HepG2 (cell line): Measurements from ENCODE around the gene RORC. TPM values are rescaled to one million over a fixed set of nuclear protein-coding genes. Genes with fewer than 3 reads are reported as not detected.

Experiments used
- ATAC-seq: fragments of 200-7000 bp; cut with Tn5 transposase; 3 replicates; pipeline ENCODE4 v1.9.1; 2020; ENCODE audit warnings: mild to moderate bottlenecking, moderate library complexity
- BruUV-seq: library from RNA; stranded (reverse); fragments of 400-500 nt; replicated peaks from 2 replicates; lab custom pipeline; 2021; lab: Mats Ljungman, UMichigan
- CTCF ChIA-PET: fragments of 300-600 bp; formaldehyde crosslinking; extraction: SDS; loops from one replicate; lab custom pipeline; 2021; ENCODE audit warnings: low total read pairs, inconsistent platforms, low intra/inter-chr PET ratio; lab: Yijun Ruan, JAX
- POLR2A ChIA-PET: fragments of 350-600 bp; sonication (Branson Sonifier 250); formaldehyde crosslinking; loops from one replicate; lab custom pipeline; 2020; ENCODE audit warnings: antibody characterized with exemption, inconsistent platforms; lab: Yijun Ruan, JAX
- DNase-seq: peaks from one replicate; pipeline ENCODE4 v3.0.0-alpha.2; 2015; ENCODE audit warnings: low spot score
- FAIRE-seq: peaks from 3 replicates; lab custom pipeline; 2011; peaks lifted over from hg19 to GRCh38; lab: Jason Lieb, UNC
- H2AFZ ChIP-seq: one replicate; pipeline ENCODE4 v1.6.1; 2011; ENCODE audit warnings: low read length, inconsistent platforms
- H3K27ac ChIP-seq: fragments of 300-600 bp; 3 replicates; pipeline ENCODE4 v1.8.0; 2011; ENCODE audit warnings: mixed run types, mild to moderate bottlenecking, mixed read lengths, low read length, inconsistent platforms; ENCODE audit not compliant: insufficient read depth; ENCODE audit errors: extremely low read length
- H3K27me3 ChIP-seq, 2 experiments: fragments of 200-600 bp in 1 of 2; 2 replicates in 1 of 2; 3 replicates in 1 of 2; pipeline versions ENCODE4 v1.6.0 to v1.8.0; 2011; ENCODE audit warnings: low read length in 2 of 2, mild to moderate bottlenecking in 2 of 2, moderate library complexity in 2 of 2, inconsistent platforms in 1 of 2; ENCODE audit not compliant: insufficient read depth in 2 of 2, control insufficient read depth in 1 of 2
- H3K36me3 ChIP-seq, 2 experiments: fragments of 200-600 bp in 1 of 2; replicated peaks in 1 of 2; 2 replicates in 1 of 2; 3 replicates in 1 of 2; pipeline versions ENCODE4 v1.5.1 to v1.8.0; 2011; ENCODE audit warnings: low read length in 2 of 2, inconsistent platforms in 1 of 2; ENCODE audit not compliant: insufficient read depth in 2 of 2, control insufficient read depth in 1 of 2
- H3K4me1 ChIP-seq: 2 replicates; pipeline ENCODE4 v1.5.1; 2012; ENCODE audit warnings: low read length, inconsistent platforms; ENCODE audit not compliant: insufficient read depth
- H3K4me2 ChIP-seq: 2 replicates; pipeline ENCODE4 v1.6.0; 2011; ENCODE audit warnings: low read depth, low read length, inconsistent platforms
- H3K4me3 ChIP-seq, 3 experiments: fragments of 200-600 bp in 1 of 3; sonication (generic), shearing (Covaris generic) in 1 of 3; replicated peaks in 1 of 3; 2 replicates each; pipeline ENCODE4 v1.5.1; 2011 to 2016; ENCODE audit warnings: low read length in 3 of 3, inconsistent platforms in 2 of 3, low read depth in 2 of 3, mild to moderate bottlenecking in 2 of 3, control low read depth in 1 of 3, mixed read lengths in 1 of 3; ENCODE audit not compliant: insufficient read depth in 1 of 3
- H3K79me2 ChIP-seq: one replicate; pipeline ENCODE4 v1.6.1; 2011; ENCODE audit warnings: low read length, inconsistent platforms; ENCODE audit not compliant: insufficient read depth
- H3K9ac ChIP-seq: 2 replicates; pipeline ENCODE4 v1.6.0; 2011; ENCODE audit warnings: mild to moderate bottlenecking, low read depth, low read length, inconsistent platforms; ENCODE audit not compliant: insufficient read depth
- H3K9me3 ChIP-seq: 2 replicates; pipeline ENCODE4 v1.5.1; 2012; ENCODE audit warnings: mild to moderate bottlenecking, low read length
- H4K20me1 ChIP-seq: 2 replicates; pipeline ENCODE4 v1.6.0; 2011; ENCODE audit warnings: inconsistent platforms, mild to moderate bottlenecking, low read length, moderate library complexity; ENCODE audit not compliant: insufficient read depth
- DR1 ChIP-seq: sonication (generic); formaldehyde crosslinking; IDR thresholded peaks from 2 replicates; pipeline ENCODE4 v1.8.0; 2021; ENCODE audit warnings: mild to moderate bottlenecking, missing genetic modification reagents, inconsistent platforms
- E2F2 ChIP-seq: sonication (generic); formaldehyde crosslinking; IDR thresholded peaks from 2 replicates; pipeline ENCODE4 v1.4.0; 2020; ENCODE audit warnings: missing genetic modification reagents, borderline replicate concordance
- FOXK1 ChIP-seq: sonication (generic); formaldehyde crosslinking; IDR thresholded peaks from 2 replicates; pipeline ENCODE4 v1.4.0; 2020; ENCODE audit warnings: low read depth, missing genetic modification reagents, borderline replicate concordance
- HNF4G ChIP-seq, 2 experiments: sonication (generic) in 1 of 2; formaldehyde crosslinking in 1 of 2; IDR thresholded peaks; 2 replicates each; pipeline versions ENCODE4 v1.4.0 to v1.6.1; 2011 to 2020; ENCODE audit warnings: borderline replicate concordance in 2 of 2, low read depth in 2 of 2, mild to moderate bottlenecking in 2 of 2, low read length in 1 of 2, missing genetic modification reagents in 1 of 2, moderate library complexity in 1 of 2
- MAFG ChIP-seq: sonication (generic); formaldehyde crosslinking; IDR thresholded peaks from 2 replicates; pipeline ENCODE4 v1.5.1; 2020; ENCODE audit warnings: mild to moderate bottlenecking, missing genetic modification reagents
- RBAK ChIP-seq: sonication (generic); formaldehyde crosslinking; IDR thresholded peaks from 2 replicates; pipeline ENCODE4 v1.5.1; 2020; ENCODE audit warnings: mild to moderate bottlenecking, missing genetic modification reagents
- SETDB1 ChIP-seq: sonication (generic); formaldehyde crosslinking; IDR thresholded peaks from 2 replicates; pipeline ENCODE4 v1.5.1; 2020; ENCODE audit warnings: missing genetic modification reagents, mild to moderate bottlenecking, borderline replicate concordance
- SMAD1 ChIP-seq: sonication (generic); formaldehyde crosslinking; IDR thresholded peaks from 2 replicates; pipeline ENCODE4 v1.4.0; 2020; ENCODE audit warnings: missing genetic modification reagents, low read depth, mild to moderate bottlenecking, borderline replicate concordance
- ZC3H13 ChIP-seq: sonication (generic); formaldehyde crosslinking; IDR thresholded peaks from 2 replicates; pipeline ENCODE4 v1.8.1; 2023; ENCODE audit warnings: mild to moderate bottlenecking, missing genetic modification reagents, moderate library complexity
- ZNF292 ChIP-seq: sonication (generic); formaldehyde crosslinking; IDR thresholded peaks from 2 replicates; pipeline ENCODE4 v1.8.1; 2022; ENCODE audit warnings: mild to moderate bottlenecking, low read depth, missing genetic modification reagents, borderline replicate concordance
- ZNF563 ChIP-seq: sonication (generic); formaldehyde crosslinking; IDR thresholded peaks from 2 replicates; pipeline ENCODE4 v1.8.0; 2022; ENCODE audit warnings: mild to moderate bottlenecking, moderate library complexity, missing genetic modification reagents
- ZNF816 ChIP-seq: sonication (generic); formaldehyde crosslinking; IDR thresholded peaks from 2 replicates; pipeline ENCODE4 v1.8.0; 2022; ENCODE audit warnings: missing genetic modification reagents, mild to moderate bottlenecking, borderline replicate concordance
- WGBS: methylation state at CpG from one replicate; pipeline ENCODE4 v1.1.6; 2017; ENCODE audit warnings: low lambda C conversion rate; 5-methylcytosine and 5-hydroxymethylcytosine counted together
- in situ Hi-C: cut with HindIII; loops from 2 replicates; pipeline ENCODE4 v1.10.0; 2017; ENCODE audit warnings: low pct_unique_long_range_greater_than_20kb; ENCODE audit not compliant: extremely low pct_ligation_motif_present
- intact Hi-C: fragments of 100-400 bp; cut with micrococcal nuclease; formaldehyde crosslinking; loops from one replicate; pipeline ENCODE4 v1.10.0; 2022; ENCODE audit not compliant: unreplicated experiment
- polyA plus RNA-seq, 8 experiments: library from polyadenylated mRNA; depleted of rRNA in 3 of 8; stranded (reverse) in 7 of 8; unstranded in 1 of 8; fragments of >200 nt; fragmentation: Illumina TruSeq in 4 of 8; extraction: Trizol in 4 of 8; gene quantifications; 2 replicates each; pipeline versions ENCODE4 v1.2.1 to v1.2.3, GENCODE V29; 2011 to 2016; ENCODE audit warnings: low read depth in 4 of 8, missing spikeins in 1 of 8, mixed read lengths in 1 of 8; ENCODE audit not compliant: insufficient read depth in 1 of 8
- total RNA-seq, 5 experiments: library from RNA; depleted of rRNA; stranded (reverse); fragments of >200 nt; fragmentation: Illumina TruSeq; extraction: Trizol; gene quantifications; 2 replicates each; pipeline ENCODE4 v1.2.3, GENCODE V29; 2016; ENCODE audit warnings: low read depth in 1 of 5
- TF ChIP-seq, protein P1 (sequence below): sonication (generic); formaldehyde crosslinking; IDR thresholded peaks from 2 replicates; pipeline ENCODE4 v1.4.0; 2020; ENCODE audit warnings: missing genetic modification reagents, borderline replicate concordance
- TF ChIP-seq, protein P2 (sequence below): sonication (generic); formaldehyde crosslinking; IDR thresholded peaks from 2 replicates; pipeline ENCODE4 v1.4.0; 2020; ENCODE audit warnings: missing genetic modification reagents
- TF ChIP-seq, protein P3 (sequence below): IDR thresholded peaks from 2 replicates; pipeline ENCODE4 v1.6.1; 2016; ENCODE audit warnings: low read depth

Gene RORC
- total and polyA plus RNA-seq, 2 of the 13 experiments (the other 11 are each of a cell fraction or from before 2014, with no cell fraction given) = 2.5 to 6.5 TPM

DNA sequence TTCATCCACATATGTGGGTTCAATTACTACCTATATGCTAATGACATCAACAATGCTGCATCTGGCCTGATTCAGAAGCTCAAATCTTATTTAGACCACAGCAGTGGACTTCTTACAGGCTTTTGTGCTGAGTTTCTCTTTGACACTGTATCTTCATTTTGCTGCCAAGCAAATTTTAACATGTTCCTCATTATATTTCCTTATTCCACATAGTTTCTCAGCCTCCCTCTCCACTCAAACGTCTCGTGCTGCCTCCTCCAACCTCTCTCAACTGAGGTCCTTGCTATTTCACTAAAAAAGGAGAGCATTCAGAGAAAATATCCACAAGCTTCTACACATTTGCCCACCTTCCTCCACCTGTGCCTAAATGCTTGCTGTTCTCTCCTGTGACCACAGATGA, 47.8 kb downstream of the RORC start (continued):
- TF ChIP-seq ZNF816 (CRISPR knock-in tag) (no peak), RBAK (CRISPR knock-in tag) (no peak), ZNF292 (CRISPR knock-in tag) (no peak), SETDB1 (CRISPR knock-in tag) (no peak)
- TF ChIP-seq, all 625 proteins: peak for 0

GRCh38 chr1:151782741-151783140, 48.9 kb downstream of the RORC start:
- ATAC-seq (no peak), FAIRE-seq (no peak), DNase-seq (no peak)
- Histone ChIP-seq H3K9me3 (no peaks in the 10 kb centered on the region), H3K36me3 (no peaks in the 10 kb centered on the region; a peak in 1 of 5 replicates), H3K4me2 (no peak overlapping the region), H3K9ac (no peak overlapping the region), H4K20me1 (no peaks in the 10 kb centered on the region), H3K4me3 (no peak overlapping the region), H2AFZ (no peak overlapping the region), H3K27ac (no peak overlapping the region), H3K4me1 (no peaks in the 10 kb centered on the region), H3K27me3 (no peaks in the 10 kb centered on the region), H3K79me2 (no peaks in the 10 kb centered on the region)
- intact Hi-C loops = no loop called here
- ChIA-PET CTCF (no interaction called here), POLR2A (no interaction called here)
- WGBS = 76% methylated on average over 3 of the region's 3 CpGs
- in situ Hi-C loops = no loop called here
- BruUV-seq = no TSS peak
- TF ChIP-seq MAFG (no peak), ZNF563 (no peak), DR1 (CRISPR knock-in tag) (no peak), HNF4G (IDR thresholded peaks at IDR 0.05; ENCODE audit: borderline replicate concordance, low read depth, low read length) (no peak), HNF4G (CRISPR knock-in tag; IDR thresholded peaks at IDR 0.05; ENCODE audit: borderline replicate concordance, low read depth) (no peak), ZC3H13 (CRISPR knock-in tag) (no peak), FOXK1 (no peak), SMAD1 (no peak), E2F2 (CRISPR knock-in tag) (no peak)
- TF ChIP-seq, protein P1, sequence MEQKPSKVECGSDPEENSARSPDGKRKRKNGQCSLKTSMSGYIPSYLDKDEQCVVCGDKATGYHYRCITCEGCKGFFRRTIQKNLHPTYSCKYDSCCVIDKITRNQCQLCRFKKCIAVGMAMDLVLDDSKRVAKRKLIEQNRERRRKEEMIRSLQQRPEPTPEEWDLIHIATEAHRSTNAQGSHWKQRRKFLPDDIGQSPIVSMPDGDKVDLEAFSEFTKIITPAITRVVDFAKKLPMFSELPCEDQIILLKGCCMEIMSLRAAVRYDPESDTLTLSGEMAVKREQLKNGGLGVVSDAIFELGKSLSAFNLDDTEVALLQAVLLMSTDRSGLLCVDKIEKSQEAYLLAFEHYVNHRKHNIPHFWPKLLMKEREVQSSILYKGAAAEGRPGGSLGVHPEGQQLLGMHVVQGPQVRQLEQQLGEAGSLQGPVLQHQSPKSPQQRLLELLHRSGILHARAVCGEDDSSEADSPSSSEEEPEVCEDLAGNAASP (CRISPR knock-in tag) = no peak
- TF ChIP-seq, protein P2, sequence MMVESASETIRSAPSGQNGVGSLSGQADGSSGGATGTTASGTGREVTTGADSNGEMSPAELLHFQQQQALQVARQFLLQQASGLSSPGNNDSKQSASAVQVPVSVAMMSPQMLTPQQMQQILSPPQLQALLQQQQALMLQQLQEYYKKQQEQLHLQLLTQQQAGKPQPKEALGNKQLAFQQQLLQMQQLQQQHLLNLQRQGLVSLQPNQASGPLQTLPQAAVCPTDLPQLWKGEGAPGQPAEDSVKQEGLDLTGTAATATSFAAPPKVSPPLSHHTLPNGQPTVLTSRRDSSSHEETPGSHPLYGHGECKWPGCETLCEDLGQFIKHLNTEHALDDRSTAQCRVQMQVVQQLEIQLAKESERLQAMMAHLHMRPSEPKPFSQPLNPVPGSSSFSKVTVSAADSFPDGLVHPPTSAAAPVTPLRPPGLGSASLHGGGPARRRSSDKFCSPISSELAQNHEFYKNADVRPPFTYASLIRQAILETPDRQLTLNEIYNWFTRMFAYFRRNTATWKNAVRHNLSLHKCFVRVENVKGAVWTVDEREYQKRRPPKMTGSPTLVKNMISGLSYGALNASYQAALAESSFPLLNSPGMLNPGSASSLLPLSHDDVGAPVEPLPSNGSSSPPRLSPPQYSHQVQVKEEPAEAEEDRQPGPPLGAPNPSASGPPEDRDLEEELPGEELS (CRISPR knock-in tag) = no peak
- TF ChIP-seq, protein P3, sequence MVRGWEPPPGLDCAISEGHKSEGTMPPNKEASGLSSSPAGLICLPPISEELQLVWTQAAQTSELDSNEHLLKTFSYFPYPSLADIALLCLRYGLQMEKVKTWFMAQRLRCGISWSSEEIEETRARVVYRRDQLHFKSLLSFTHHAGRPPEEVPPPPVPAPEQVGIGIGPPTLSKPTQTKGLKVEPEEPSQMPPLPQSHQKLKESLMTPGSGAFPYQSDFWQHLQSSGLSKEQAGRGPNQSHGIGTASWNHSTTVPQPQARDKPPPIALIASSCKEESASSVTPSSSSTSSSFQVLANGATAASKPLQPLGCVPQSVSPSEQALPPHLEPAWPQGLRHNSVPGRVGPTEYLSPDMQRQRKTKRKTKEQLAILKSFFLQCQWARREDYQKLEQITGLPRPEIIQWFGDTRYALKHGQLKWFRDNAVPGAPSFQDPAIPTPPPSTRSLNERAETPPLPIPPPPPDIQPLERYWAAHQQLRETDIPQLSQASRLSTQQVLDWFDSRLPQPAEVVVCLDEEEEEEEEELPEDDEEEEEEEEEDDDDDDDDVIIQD = no peak
